H9 (cell line): ENCODE data around the gene MUC2. TPM values are rescaled to one million over a fixed set of nuclear protein-coding genes. Genes with fewer than 3 reads are reported as not detected.

ENCODE experiments used
- DNase-seq: peaks from one replicate; pipeline ENCODE4 v3.0.0-alpha.2; 2017
- H2AFZ ChIP-seq: one replicate; pipeline ENCODE4 v1.6.1; 2013; ENCODE audit warnings: mild to moderate bottlenecking, low read length, control low read depth, moderate library complexity
- H2AK5ac ChIP-seq: 2 replicates; pipeline ENCODE4 v1.6.1; 2013; ENCODE audit warnings: low read length, control low read depth, mixed read lengths; ENCODE audit not compliant: insufficient read length
- H2BK120ac ChIP-seq: one replicate; pipeline ENCODE4 v1.6.1; 2013; ENCODE audit warnings: low read depth, mild to moderate bottlenecking, low read length, control low read depth, inconsistent platforms; ENCODE audit not compliant: poor library complexity, severe bottlenecking
- H2BK12ac ChIP-seq: 2 replicates; pipeline ENCODE4 v1.6.1; 2013; ENCODE audit warnings: low read length, control low read depth, mixed read lengths, low read depth; ENCODE audit not compliant: insufficient read length
- H2BK15ac ChIP-seq: 2 replicates; pipeline ENCODE4 v1.6.1; 2013; ENCODE audit warnings: low read depth, low read length, control low read depth
- H2BK20ac ChIP-seq: one replicate; pipeline ENCODE4 v1.6.1; 2013; ENCODE audit warnings: low read depth, mild to moderate bottlenecking, low read length, control low read depth, inconsistent platforms; ENCODE audit not compliant: poor library complexity, severe bottlenecking
- H2BK5ac ChIP-seq: 2 replicates; pipeline ENCODE4 v1.6.1; 2013; ENCODE audit warnings: low read length, control low read depth, mixed read lengths; ENCODE audit not compliant: insufficient read length
- H3K14ac ChIP-seq: 2 replicates; pipeline ENCODE4 v1.6.1; 2013; ENCODE audit warnings: low read length, control low read depth; ENCODE audit not compliant: insufficient read depth
- H3K18ac ChIP-seq: 2 replicates; pipeline ENCODE4 v1.6.1; 2013; ENCODE audit warnings: low read depth, mild to moderate bottlenecking, mixed read lengths, low read length, control low read depth; ENCODE audit not compliant: insufficient read length
- H3K23ac ChIP-seq: 2 replicates; pipeline ENCODE4 v1.6.1; 2013; ENCODE audit warnings: low read length, control low read depth, mixed read lengths, low read depth; ENCODE audit not compliant: insufficient read length
- H3K23me2 ChIP-seq: 2 replicates; pipeline ENCODE4 v1.6.1; 2013; ENCODE audit warnings: low read depth, mild to moderate bottlenecking, mixed read lengths, low read length, control low read depth; ENCODE audit not compliant: insufficient read length, poor library complexity, severe bottlenecking
- H3K27ac ChIP-seq: 2 replicates; pipeline ENCODE4 v1.5.1; 2013; ENCODE audit warnings: low read length, control low read depth, mixed read lengths, low read depth; ENCODE audit not compliant: insufficient read length
- H3K27me3 ChIP-seq: 2 replicates; pipeline ENCODE4 v1.6.1; 2013; ENCODE audit warnings: low read length, control low read depth, inconsistent platforms; ENCODE audit not compliant: insufficient read depth
- H3K4ac ChIP-seq: 2 replicates; pipeline ENCODE4 v1.6.1; 2013; ENCODE audit warnings: low read depth, mild to moderate bottlenecking, control low read depth, inconsistent platforms, low read length, moderate library complexity
- H3K4me1 ChIP-seq: 2 replicates; pipeline ENCODE4 v1.6.1; 2013; ENCODE audit warnings: low read length, control low read depth, inconsistent platforms; ENCODE audit not compliant: insufficient read depth
- H3K4me2 ChIP-seq: 2 replicates; pipeline ENCODE4 v1.6.1; 2013; ENCODE audit warnings: low read length, control low read depth, mixed read lengths; ENCODE audit not compliant: insufficient read length, insufficient read depth
- H3K56ac ChIP-seq: 2 replicates; pipeline ENCODE4 v1.6.1; 2013; ENCODE audit warnings: low read depth, mild to moderate bottlenecking, mixed read lengths, low read length, control low read depth; ENCODE audit not compliant: insufficient read length
- H3K79me1 ChIP-seq: 2 replicates; pipeline ENCODE4 v1.6.1; 2013; ENCODE audit warnings: low read depth, mild to moderate bottlenecking, moderate library complexity, low read length, control low read depth, inconsistent platforms; ENCODE audit not compliant: insufficient read depth, poor library complexity, severe bottlenecking
- H3K79me2 ChIP-seq: 2 replicates; pipeline ENCODE4 v1.6.1; 2013; ENCODE audit warnings: low read length, control low read depth, inconsistent platforms; ENCODE audit not compliant: insufficient read depth
- H3K9ac ChIP-seq: 2 replicates; pipeline ENCODE4 v1.6.1; 2013; ENCODE audit warnings: low read length, control low read depth, mixed read lengths; ENCODE audit not compliant: insufficient read length; ENCODE audit errors: extremely low read depth
- H3K9me3 ChIP-seq: one replicate; pipeline ENCODE4 v1.6.1; 2013; ENCODE audit warnings: low read depth, low read length, inconsistent platforms; ENCODE audit not compliant: control insufficient read depth
- H3T11ph ChIP-seq: one replicate; pipeline ENCODE4 v1.6.1; 2013; ENCODE audit warnings: mild to moderate bottlenecking, low read length, control low read depth, inconsistent platforms
- H4K20me1 ChIP-seq: one replicate; pipeline ENCODE4 v1.6.1; 2013; ENCODE audit not compliant: control insufficient read depth, insufficient read length, insufficient read depth
- H4K5ac ChIP-seq: 2 replicates; pipeline ENCODE4 v1.6.1; 2013; ENCODE audit warnings: low read depth, mild to moderate bottlenecking, mixed read lengths, low read length, control low read depth; ENCODE audit not compliant: insufficient read length
- H4K8ac ChIP-seq: replicated peaks from 2 replicates; pipeline ENCODE4 v1.6.1; 2013; ENCODE audit warnings: low read length, control low read depth, mixed read lengths, low read depth; ENCODE audit not compliant: insufficient read length
- H4K91ac ChIP-seq: 2 replicates; pipeline ENCODE4 v1.6.1; 2013; ENCODE audit warnings: low read depth, mild to moderate bottlenecking, moderate library complexity, mixed read lengths, low read length, control low read depth; ENCODE audit not compliant: insufficient read length
- H3K27ac Mint-ChIP-seq, 3 experiments: 2 replicates in 2 of 3; 3 replicates in 1 of 3; pipeline ENCODE4 v1.8.0; 2020 to 2021; ENCODE audit warnings: mixed read lengths in 3 of 3, mild to moderate bottlenecking in 1 of 3, moderate library complexity in 1 of 3
- H3K27me3 Mint-ChIP-seq: 2 replicates; pipeline ENCODE4 v1.8.0; 2021; ENCODE audit warnings: low read depth, mild to moderate bottlenecking, moderate library complexity, mixed read lengths
- H3K36me3 Mint-ChIP-seq, 3 experiments: 2 replicates in 2 of 3; 3 replicates in 1 of 3; pipeline ENCODE4 v1.8.0; 2020 to 2021; ENCODE audit warnings: low read depth in 3 of 3, mixed read lengths in 3 of 3; ENCODE audit not compliant: insufficient read depth in 1 of 3
- H3K4me1 Mint-ChIP-seq, 2 experiments: 2 replicates each; pipeline ENCODE4 v1.8.0; 2020; ENCODE audit warnings: mixed read lengths in 2 of 2
- H3K4me3 Mint-ChIP-seq, 2 experiments: 2 replicates in 1 of 2; 3 replicates in 1 of 2; pipeline ENCODE4 v1.8.0; 2020 to 2021; ENCODE audit warnings: mild to moderate bottlenecking in 2 of 2, mixed read lengths in 2 of 2, moderate library complexity in 1 of 2
- H3K9me3 Mint-ChIP-seq, 2 experiments: 2 replicates in 1 of 2; 3 replicates in 1 of 2; pipeline ENCODE4 v1.8.0; 2020; ENCODE audit warnings: mild to moderate bottlenecking in 2 of 2, mixed read lengths in 2 of 2, moderate library complexity in 1 of 2
- CTCF ChIP-seq: fragments of 200-600 bp; sonication (generic); conservative IDR thresholded peaks from 3 replicates; pipeline ENCODE4 v1.8.0; 2021; ENCODE audit warnings: antibody characterized with exemption, mild to moderate bottlenecking
- WGBS: extraction: QIAGEN DNeasy Blood & Tissue Kit; methylation state at CpG from one replicate; pipeline ENCODE4 v1.1.7; 2013; ENCODE audit warnings: missing lambda C conversion rate, low lambda C conversion rate, mixed read lengths; ENCODE audit not compliant: insufficient read length; ENCODE audit errors: extremely low coverage; 5-methylcytosine and 5-hydroxymethylcytosine counted together
- total RNA-seq: library from RNA; stranded (reverse); gene quantifications from 2 replicates; pipeline ENCODE4 v1.2.1, GENCODE V29; 2021

MUC2 gene
- total RNA-seq, 1 experiment from 2014 or later, result not detected

DNA sequence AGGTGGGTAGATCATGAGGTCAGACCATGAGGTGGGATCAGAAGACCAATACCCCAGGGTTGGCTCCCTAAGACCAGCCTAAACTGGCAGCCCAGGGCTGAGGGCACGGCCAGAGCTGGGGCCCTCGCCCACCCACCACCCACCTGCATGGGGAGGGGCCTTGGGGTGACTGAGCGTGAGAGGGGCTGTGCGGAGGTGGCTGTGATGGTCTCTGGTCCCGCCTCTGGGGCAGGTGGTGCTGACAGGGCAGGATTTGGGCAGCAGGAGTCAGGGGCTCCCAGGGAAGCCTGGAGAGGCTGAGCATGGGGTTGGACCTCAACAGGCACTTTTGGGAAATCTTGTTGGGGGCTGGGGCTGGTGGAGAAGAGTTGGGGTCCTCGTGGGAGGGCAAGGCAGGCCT, 43.3 kb downstream of the MUC2 start:
- peaks cover 2 to 5% of the 10 kb centered on the region in 2 experiments; a peak in 2 of 4 replicates for H3K4me1 Mint-ChIP-seq

More for the DNA sequence above, 43.3 kb downstream of the MUC2 start:
- Histone ChIP-seq H2BK12ac (no peak overlapping the region), H2AFZ (no peak overlapping the region), H3K79me1 (no peaks in the 10 kb centered on the region), H3K4me2 (no peak overlapping the region), H2BK120ac (no peak overlapping the region), H4K8ac (no peak overlapping the region), H3K14ac (no peak overlapping the region), H2BK15ac (no peak overlapping the region), H3K9ac (no peak overlapping the region), H3K18ac (no peak overlapping the region), H3K79me2 (no peaks in the 10 kb centered on the region), H3T11ph (no peak overlapping the region), H3K4ac (no peak overlapping the region), H2BK20ac (no peak overlapping the region), H3K27me3 (no peaks in the 10 kb centered on the region), H2AK5ac (no peak overlapping the region), H2BK5ac (no peak overlapping the region), H3K9me3 (no peaks in the 10 kb centered on the region), H3K56ac (no peak overlapping the region), H4K20me1 (no peaks in the 10 kb centered on the region), H3K27ac (no peak overlapping the region), H3K23me2 (no peaks in the 10 kb centered on the region), H4K91ac (no peak overlapping the region), H3K4me1 (no peaks in the 10 kb centered on the region), H4K5ac (no peak overlapping the region), H3K23ac (no peak overlapping the region)
- peaks cover 8% of the 10 kb centered on the region for H3K27me3 Mint-ChIP-seq
- H3K27ac Mint-ChIP-seq, result no peak overlapping the region
- DNase-seq, result no peak
- H3K36me3 Mint-ChIP-seq, result no peaks in the 10 kb centered on the region
- H3K9me3 Mint-ChIP-seq, result no peaks in the 10 kb centered on the region; a peak in 1 of 5 replicates
- no CpG with 5 or more reads among the region's 6 CpGs for WGBS
- no peak for TF ChIP-seq CTCF
- H3K4me3 Mint-ChIP-seq, result no peak overlapping the region
